ENCODE measurements around the gene C2orf68.

DNA sequence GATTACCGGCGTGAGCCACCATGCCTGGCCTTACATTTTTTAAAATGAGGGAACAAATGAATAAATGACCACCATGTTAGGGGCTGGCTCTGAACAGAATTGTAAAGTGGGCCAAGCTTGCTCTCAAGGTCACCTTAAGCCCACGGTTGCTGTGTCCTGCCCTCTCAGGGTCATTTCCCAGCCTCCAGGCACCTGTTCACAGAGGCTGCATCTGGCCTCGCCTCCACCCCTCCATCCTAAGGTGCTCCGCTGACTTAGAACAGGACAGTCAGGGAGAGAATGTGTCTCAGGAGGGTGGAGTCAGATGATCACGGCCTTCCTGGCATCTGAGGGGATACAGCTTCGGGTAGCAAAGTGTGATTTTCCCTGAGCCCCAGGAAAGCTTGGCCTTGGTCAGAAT lies 48.9 kb upstream of the C2orf68 start:
- TF ChIP-seq, protein P1, sequence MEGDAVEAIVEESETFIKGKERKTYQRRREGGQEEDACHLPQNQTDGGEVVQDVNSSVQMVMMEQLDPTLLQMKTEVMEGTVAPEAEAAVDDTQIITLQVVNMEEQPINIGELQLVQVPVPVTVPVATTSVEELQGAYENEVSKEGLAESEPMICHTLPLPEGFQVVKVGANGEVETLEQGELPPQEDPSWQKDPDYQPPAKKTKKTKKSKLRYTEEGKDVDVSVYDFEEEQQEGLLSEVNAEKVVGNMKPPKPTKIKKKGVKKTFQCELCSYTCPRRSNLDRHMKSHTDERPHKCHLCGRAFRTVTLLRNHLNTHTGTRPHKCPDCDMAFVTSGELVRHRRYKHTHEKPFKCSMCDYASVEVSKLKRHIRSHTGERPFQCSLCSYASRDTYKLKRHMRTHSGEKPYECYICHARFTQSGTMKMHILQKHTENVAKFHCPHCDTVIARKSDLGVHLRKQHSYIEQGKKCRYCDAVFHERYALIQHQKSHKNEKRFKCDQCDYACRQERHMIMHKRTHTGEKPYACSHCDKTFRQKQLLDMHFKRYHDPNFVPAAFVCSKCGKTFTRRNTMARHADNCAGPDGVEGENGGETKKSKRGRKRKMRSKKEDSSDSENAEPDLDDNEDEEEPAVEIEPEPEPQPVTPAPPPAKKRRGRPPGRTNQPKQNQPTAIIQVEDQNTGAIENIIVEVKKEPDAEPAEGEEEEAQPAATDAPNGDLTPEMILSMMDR (IDR thresholded peaks at IDR 0.05; ENCODE audit: control extremely low read depth in 1 of 3, insufficient read depth in 1 of 3, low read depth in 1 of 3, low read length in 3 of 3): no peak
- TF ChIP-seq POLR2A (IDR thresholded peaks at IDR 0.05; ENCODE audit: control extremely low read depth in 1 of 2, low read depth in 2 of 2, low read length in 2 of 2) (no peak), ZNF274 (IDR thresholded peaks at IDR 0.05; ENCODE audit: borderline replicate concordance, extremely low read depth, low read length) (no peak), EZH2 (IDR thresholded peaks at IDR 0.05; ENCODE audit: low read depth, low read length, severe bottlenecking) (no peak), JUND (IDR thresholded peaks at IDR 0.05; ENCODE audit: low read length) (no peak)
- TF ChIP-seq, protein P2, sequence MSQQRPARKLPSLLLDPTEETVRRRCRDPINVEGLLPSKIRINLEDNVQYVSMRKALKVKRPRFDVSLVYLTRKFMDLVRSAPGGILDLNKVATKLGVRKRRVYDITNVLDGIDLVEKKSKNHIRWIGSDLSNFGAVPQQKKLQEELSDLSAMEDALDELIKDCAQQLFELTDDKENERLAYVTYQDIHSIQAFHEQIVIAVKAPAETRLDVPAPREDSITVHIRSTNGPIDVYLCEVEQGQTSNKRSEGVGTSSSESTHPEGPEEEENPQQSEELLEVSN (IDR thresholded peaks at IDR 0.05): no peak
